OCI-LY7 (cell line): ENCODE measurements around the gene DENND6B. TPM values are rescaled to one million over a fixed set of nuclear protein-coding genes. Genes with fewer than 3 reads are reported as not detected.

Experiments used
- BruUV-seq: library from RNA; stranded (reverse); fragments of 400-500 nt; replicated peaks from 2 replicates; lab custom pipeline; 2021; lab: Mats Ljungman, UMichigan
- CTCF ChIA-PET: fragments of 300-600 bp; sonication (Branson Sonifier 250); formaldehyde crosslinking; loops from one replicate; lab custom pipeline; 2022; ENCODE audit warnings: antibody characterized with exemption; ENCODE audit not compliant: unreplicated experiment; lab: Charles Lee
- POLR2A ChIA-PET: fragments of 300-600 bp; sonication (Branson Sonifier 250); formaldehyde crosslinking; loops from one replicate; lab custom pipeline; 2022; ENCODE audit warnings: antibody characterized with exemption; lab: Charles Lee
- DNase-seq: peaks from one replicate; pipeline ENCODE4 v3.0.0-alpha.2; 2015; ENCODE audit warnings: low spot score
- H2AFZ ChIP-seq: fragments of 200-600 bp; sonication (generic), shearing (Covaris generic); 2 replicates; pipeline ENCODE4 v1.6.1; 2014; ENCODE audit warnings: mild to moderate bottlenecking, antibody characterized with exemption, low read length, moderate library complexity
- H3K27ac ChIP-seq: fragments of 200-600 bp; sonication (generic); 2 replicates; pipeline ENCODE4 v1.5.1; 2014; ENCODE audit warnings: mixed run types, low read depth, mild to moderate bottlenecking, moderate library complexity, low read length, inconsistent platforms; ENCODE audit not compliant: poor library complexity, severe bottlenecking
- H3K36me3 ChIP-seq: fragments of 200-600 bp; sonication (generic); 2 replicates; pipeline ENCODE4 v1.6.1; 2014; ENCODE audit warnings: mild to moderate bottlenecking, antibody characterized with exemption, low read length, moderate library complexity, mixed read lengths; ENCODE audit not compliant: insufficient read depth
- H3K4me1 ChIP-seq: fragments of 200-600 bp; sonication (generic); 2 replicates; pipeline ENCODE4 v1.5.1; 2014; ENCODE audit warnings: mild to moderate bottlenecking, low read length; ENCODE audit not compliant: insufficient read depth, poor library complexity, severe bottlenecking
- H3K4me2 ChIP-seq: fragments of 200-600 bp; sonication (generic); 2 replicates; pipeline ENCODE4 v1.6.1; 2014; ENCODE audit warnings: mild to moderate bottlenecking, low read length
- H3K4me3 ChIP-seq: fragments of 200-600 bp; sonication (generic); 2 replicates; pipeline ENCODE4 v1.5.1; 2014; ENCODE audit warnings: mild to moderate bottlenecking, low read depth, low read length; ENCODE audit not compliant: poor library complexity, severe bottlenecking
- H3K79me2 ChIP-seq: fragments of 200-600 bp; sonication (generic); 2 replicates; pipeline ENCODE4 v1.6.1; 2016; ENCODE audit warnings: low read depth, mild to moderate bottlenecking, low read length, moderate library complexity, mixed read lengths; ENCODE audit not compliant: insufficient read depth
- H3K9me2 ChIP-seq: fragments of 200-600 bp; sonication (generic); 2 replicates; pipeline ENCODE4 v1.6.1; 2016; ENCODE audit warnings: mild to moderate bottlenecking, low read length, mixed read lengths; ENCODE audit not compliant: insufficient read depth
- H3K9me3 ChIP-seq: fragments of 200-600 bp; sonication (generic); 2 replicates; pipeline ENCODE4 v1.6.1; 2014; ENCODE audit warnings: mild to moderate bottlenecking, mixed run types, low read length, mixed read lengths
- H4K20me1 ChIP-seq: fragments of 200-600 bp; sonication (generic); 2 replicates; pipeline ENCODE4 v1.6.1; 2014; ENCODE audit warnings: mild to moderate bottlenecking, antibody characterized with exemption, low read length, moderate library complexity, mixed read lengths; ENCODE audit not compliant: insufficient read depth
- EZH2phosphoT487 ChIP-seq: fragments of 200-600 bp; sonication (generic); IDR thresholded peaks from 2 replicates; pipeline ENCODE4 v1.6.1; 2018; ENCODE audit warnings: low read depth, borderline replicate concordance, mild to moderate bottlenecking, mixed run types, antibody characterized with exemption, low read length, moderate library complexity, mixed read lengths
- intact Hi-C: fragments of 100-400 bp; cut with micrococcal nuclease; formaldehyde crosslinking; loops from one replicate; pipeline ENCODE4 v1.10.0; 2022; ENCODE audit not compliant: unreplicated experiment
- total RNA-seq, 2 experiments: library from RNA; depleted of rRNA in 1 of 2; stranded (reverse); fragments of >200 nt in 1 of 2; shearing (Covaris generic) in 1 of 2; gene quantifications; 2 replicates each; pipeline ENCODE4 v1.2.3, GENCODE V29; 2014 to 2022
- TF ChIP-seq, protein P1 (sequence below): fragments of 200-600 bp; sonication (generic); conservative IDR thresholded peaks from 2 replicates; pipeline ENCODE4 v1.5.1; 2014; ENCODE audit warnings: mild to moderate bottlenecking, antibody characterized with exemption, low read length, moderate library complexity, mixed read lengths

Gene DENND6B
- total RNA-seq, 2 experiments from 2014 or later, result 31.6 to 45.0 TPM

DNA sequence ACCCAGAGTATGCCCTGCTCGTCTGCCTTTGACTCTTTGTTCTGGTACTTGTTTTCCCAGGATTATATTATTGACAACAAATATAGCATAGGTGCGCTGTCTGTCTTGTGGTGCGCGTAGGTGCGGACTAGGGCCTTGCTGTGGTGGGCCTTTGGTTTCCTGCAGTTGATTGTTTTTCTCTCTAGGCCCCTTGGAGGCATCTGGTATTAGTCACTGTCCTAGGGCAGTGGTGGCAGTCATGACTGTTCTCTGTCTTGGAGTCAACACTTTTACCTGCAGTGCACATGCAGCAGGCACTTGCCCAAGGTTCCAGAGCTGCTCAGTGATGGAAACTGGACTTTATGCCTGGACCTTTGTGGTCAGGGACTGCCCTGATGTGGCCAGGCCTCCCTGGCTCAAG lies 34.9 kb upstream of the DENND6B start:
- DNase-seq, result no peak
- BruUV-seq, result no TSS peak
- Histone ChIP-seq H3K4me2 (no peak overlapping the region), H2AFZ (no peak overlapping the region), H3K36me3 (peaks cover 59% of the 10 kb centered on the region), H3K9me3 (no peaks in the 10 kb centered on the region), H3K27ac (no peak overlapping the region), H3K4me1 (no peaks in the 10 kb centered on the region), H3K4me3 (no peak overlapping the region), H3K79me2 (peaks cover 76% of the 10 kb centered on the region), H3K9me2 (no peaks in the 10 kb centered on the region), H4K20me1 (no peaks in the 10 kb centered on the region; the same call in 1 of the 2 replicates)
- ChIA-PET CTCF (no interaction called here), POLR2A (interaction anchor here (0.6 kb wide), 1 partner anchor 14 kb away, joined by 13 read pairs; no protein-coding TSS in a partner anchor)
- intact Hi-C loops, result no loop called here
- TF ChIP-seq, protein P1, sequence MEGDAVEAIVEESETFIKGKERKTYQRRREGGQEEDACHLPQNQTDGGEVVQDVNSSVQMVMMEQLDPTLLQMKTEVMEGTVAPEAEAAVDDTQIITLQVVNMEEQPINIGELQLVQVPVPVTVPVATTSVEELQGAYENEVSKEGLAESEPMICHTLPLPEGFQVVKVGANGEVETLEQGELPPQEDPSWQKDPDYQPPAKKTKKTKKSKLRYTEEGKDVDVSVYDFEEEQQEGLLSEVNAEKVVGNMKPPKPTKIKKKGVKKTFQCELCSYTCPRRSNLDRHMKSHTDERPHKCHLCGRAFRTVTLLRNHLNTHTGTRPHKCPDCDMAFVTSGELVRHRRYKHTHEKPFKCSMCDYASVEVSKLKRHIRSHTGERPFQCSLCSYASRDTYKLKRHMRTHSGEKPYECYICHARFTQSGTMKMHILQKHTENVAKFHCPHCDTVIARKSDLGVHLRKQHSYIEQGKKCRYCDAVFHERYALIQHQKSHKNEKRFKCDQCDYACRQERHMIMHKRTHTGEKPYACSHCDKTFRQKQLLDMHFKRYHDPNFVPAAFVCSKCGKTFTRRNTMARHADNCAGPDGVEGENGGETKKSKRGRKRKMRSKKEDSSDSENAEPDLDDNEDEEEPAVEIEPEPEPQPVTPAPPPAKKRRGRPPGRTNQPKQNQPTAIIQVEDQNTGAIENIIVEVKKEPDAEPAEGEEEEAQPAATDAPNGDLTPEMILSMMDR, result no peak
- no peak for TF ChIP-seq EZH2phosphoT487

DNA sequence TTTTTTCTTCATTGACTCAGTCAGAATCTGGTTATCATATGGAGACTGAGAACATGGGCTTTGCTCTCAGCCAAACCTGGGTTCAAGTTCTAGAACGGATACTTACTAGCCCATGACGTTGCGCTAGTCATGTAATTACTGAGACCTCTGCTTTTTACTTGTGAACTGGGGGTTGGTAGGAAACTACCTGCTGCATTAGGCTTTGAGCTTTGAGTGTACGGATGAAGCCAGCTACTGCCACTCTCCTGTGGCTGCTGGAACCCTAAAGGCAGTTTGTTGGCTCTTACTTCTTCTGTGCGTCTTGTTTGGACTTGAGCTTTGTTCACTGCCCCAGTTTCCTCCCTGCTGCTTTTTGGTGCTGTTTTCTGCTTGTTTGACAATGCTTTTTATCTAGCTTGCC lies 34.4 kb upstream of the DENND6B start:
- Histone ChIP-seq H3K4me2 (no peak overlapping the region), H3K4me3 (no peak overlapping the region), H3K27ac (no peak overlapping the region), H3K9me2 (no peaks in the 10 kb centered on the region), H3K36me3 (peaks cover 63% of the 10 kb centered on the region), H3K9me3 (no peaks in the 10 kb centered on the region), H3K4me1 (no peaks in the 10 kb centered on the region), H3K79me2 (peaks cover 78% of the 10 kb centered on the region), H2AFZ (no peak overlapping the region), H4K20me1 (no peaks in the 10 kb centered on the region; the same call in 1 of the 2 replicates)
- DNase-seq, result no peak
- TF ChIP-seq, protein P1, result no peak
- no peak for TF ChIP-seq EZH2phosphoT487
- intact Hi-C loops, result no loop called here
- POLR2A ChIA-PET, result no interaction called here
- BruUV-seq, result no TSS peak
- CTCF ChIA-PET, result no interaction called here

DNA sequence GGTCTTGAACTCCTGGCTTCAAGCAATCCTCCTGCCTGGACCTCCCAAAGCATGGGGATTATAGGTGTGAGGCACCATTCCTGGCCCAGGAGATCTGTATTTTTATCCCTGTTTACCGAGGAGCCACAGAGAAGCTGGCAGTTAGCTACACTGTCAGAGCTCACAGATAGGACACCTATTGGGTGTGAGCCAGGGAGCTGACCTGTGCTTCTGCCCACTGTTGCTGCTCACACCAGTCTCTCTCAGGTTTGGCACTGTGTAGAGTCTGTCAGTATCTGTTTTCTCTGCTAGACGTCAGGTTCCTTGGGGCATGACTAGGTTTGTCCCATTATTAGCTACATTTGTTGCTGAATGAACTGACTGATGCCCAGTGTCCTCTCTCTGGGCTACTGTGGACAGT lies 33.8 kb upstream of the DENND6B start:
- no TSS peak for BruUV-seq
- no peaks in the 10 kb centered on the region for H3K9me3 ChIP-seq
- intact Hi-C loops, result no loop called here
- no peak overlapping the region for H3K4me2 ChIP-seq
- POLR2A ChIA-PET, result no interaction called here
- CTCF ChIA-PET, result no interaction called here
- no peak for DNase-seq
- H3K36me3 ChIP-seq, result peaks cover 61% of the 10 kb centered on the region
- TF ChIP-seq EZH2phosphoT487, result no peak
- TF ChIP-seq, protein P1, result no peak
- H3K27ac ChIP-seq, result no peak overlapping the region
- no peaks in the 10 kb centered on the region for H3K4me1 ChIP-seq
- H3K9me2 ChIP-seq, result no peaks in the 10 kb centered on the region
- H3K79me2 ChIP-seq, result peaks cover 73% of the 10 kb centered on the region
- H3K4me3 ChIP-seq, result no peak overlapping the region
- no peak overlapping the region for H2AFZ ChIP-seq
- no peaks in the 10 kb centered on the region; the same call in 1 of the 2 replicates for H4K20me1 ChIP-seq
